ENCODE data around the gene CCR6.

GRCh38 chr6:167089243-167090142, 33.4 kb upstream of the CCR6 start:
- TF ChIP-seq BACH1 (IDR thresholded peaks at IDR 0.05; ENCODE audit: low read length): no peak
- TF ChIP-seq CTCF (IDR thresholded peaks at IDR 0.05; ENCODE audit: control extremely low read depth in 1 of 3, insufficient read depth in 1 of 3, low read depth in 1 of 3, low read length in 3 of 3): no peak
- TF ChIP-seq POLR2A (IDR thresholded peaks at IDR 0.05; ENCODE audit: control extremely low read depth in 1 of 2, low read depth in 2 of 2, low read length in 2 of 2): no peak
- no peak for TF ChIP-seq TAF1 (IDR thresholded peaks at IDR 0.05; ENCODE audit: low read depth, low read length)
- no peak for TF ChIP-seq POLR2AphosphoS5 (IDR thresholded peaks at IDR 0.05; ENCODE audit: low read depth, low read length)
- no peak for TF ChIP-seq JUN (IDR thresholded peaks at IDR 0.05; ENCODE audit: low read depth, low read length)
- no peak for TF ChIP-seq MAX (IDR thresholded peaks at IDR 0.05)
- no peak for TF ChIP-seq KDM1A (IDR thresholded peaks at IDR 0.05; ENCODE audit: borderline replicate concordance, low read length)
- TF ChIP-seq RFX5 (IDR thresholded peaks at IDR 0.05; ENCODE audit: borderline replicate concordance, low read depth, low read length): no peak

Measured in H1 (cell line).